K562 (cell line): Measurements from ENCODE around the gene GNAZ. TPM values are rescaled to one million over a fixed set of nuclear protein-coding genes. Genes with fewer than 3 reads are reported as not detected.

Source experiments
- BCOR ChIP-seq: fragments of 450-650 bp; IDR thresholded peaks from 2 replicates; pipeline ENCODE4 v1.6.1; 2016
- C11orf30 ChIP-seq: fragments of 450-650 bp; IDR thresholded peaks from 2 replicates; pipeline ENCODE4 v1.6.1; 2016; ENCODE audit warnings: low read depth, mild to moderate bottlenecking
- DMBX1 ChIP-seq: fragments of 250-450 bp; sonication (Bioruptor Pico); IDR thresholded peaks from 2 replicates; pipeline ENCODE4 v1.8.0; 2022; ENCODE audit warnings: inconsistent platforms, mild to moderate bottlenecking, moderate library complexity, borderline replicate concordance
- GABPB2 ChIP-seq: fragments of 250-450 bp; sonication (Bioruptor Pico); conservative IDR thresholded peaks from 2 replicates; pipeline ENCODE4 v1.5.1; 2021; ENCODE audit warnings: mild to moderate bottlenecking
- GTF3C2 ChIP-seq: IDR thresholded peaks from 3 replicates; pipeline ENCODE4 v1.6.1; 2011; ENCODE audit warnings: borderline replicate concordance, mild to moderate bottlenecking, moderate library complexity; ENCODE audit not compliant: insufficient read length; ENCODE audit errors: extremely low read depth
- HOMEZ ChIP-seq: fragments of 250-450 bp; sonication (Bioruptor Pico); IDR thresholded peaks from 2 replicates; pipeline ENCODE4 v1.4.0; 2020; ENCODE audit warnings: mild to moderate bottlenecking, moderate library complexity
- KAT8 ChIP-seq: fragments of 450-650 bp; IDR thresholded peaks from 2 replicates; pipeline ENCODE4 v1.6.1; 2016; ENCODE audit warnings: low read depth, mild to moderate bottlenecking
- MCM3 ChIP-seq: fragments of 450-650 bp; IDR thresholded peaks from 2 replicates; pipeline ENCODE4 v1.6.1; 2016
- MCM5 ChIP-seq: fragments of 450-650 bp; IDR thresholded peaks from 2 replicates; pipeline ENCODE4 v1.6.1; 2016; ENCODE audit warnings: low read depth
- MCM7 ChIP-seq, 2 experiments: fragments of 450-650 bp; IDR thresholded peaks; 2 replicates each; pipeline ENCODE4 v1.6.1; 2016 to 2018
- NR2C2 ChIP-seq, 2 experiments: fragments of 200-800 bp in 1 of 2; sonication (Bioruptor generic) in 1 of 2; sonication (generic) in 1 of 2; formaldehyde crosslinking in 1 of 2; IDR thresholded peaks; 2 replicates each; pipeline versions ENCODE4 v1.6.1 to v1.8.0; 2016 to 2022; ENCODE audit warnings: mild to moderate bottlenecking in 1 of 2, missing compliant biosample characterization in 1 of 2, missing genetic modification characterization in 1 of 2, missing genetic modification reagents in 1 of 2
- PHF21A ChIP-seq: fragments of 450-650 bp; IDR thresholded peaks from 2 replicates; pipeline ENCODE4 v1.6.1; 2017; ENCODE audit warnings: low read depth, borderline replicate concordance
- PHF8 ChIP-seq: fragments of 200-600 bp; sonication (generic); IDR thresholded peaks from 2 replicates; pipeline ENCODE4 v1.6.1; 2012; ENCODE audit warnings: mixed run types, mild to moderate bottlenecking, inconsistent platforms, low read length, moderate library complexity, borderline replicate concordance
- PKNOX1 ChIP-seq: fragments of 450-650 bp; IDR thresholded peaks from 2 replicates; pipeline ENCODE4 v1.6.1; 2016
- POLR3A ChIP-seq: IDR thresholded peaks from 2 replicates; pipeline ENCODE4 v1.6.1; 2011; ENCODE audit warnings: borderline replicate concordance, mild to moderate bottlenecking, moderate library complexity; ENCODE audit not compliant: insufficient read length, insufficient read depth; ENCODE audit errors: extremely low read depth
- SMAD1 ChIP-seq: fragments of 150-350 bp; IDR thresholded peaks from 2 replicates; pipeline ENCODE4 v1.6.1; 2014; ENCODE audit warnings: low read length, low read depth; ENCODE audit not compliant: partially characterized antibody
- SMAD4 ChIP-seq: fragments of 250-450 bp; sonication (Bioruptor Pico); conservative IDR thresholded peaks from 2 replicates; pipeline ENCODE4 v1.8.0; 2021; ENCODE audit warnings: inconsistent platforms, mild to moderate bottlenecking, moderate library complexity
- SOX6 ChIP-seq: fragments of 450-650 bp; IDR thresholded peaks from 2 replicates; pipeline ENCODE4 v1.6.1; 2014; ENCODE audit warnings: mild to moderate bottlenecking
- ZBTB49 ChIP-seq: sonication (generic); formaldehyde crosslinking; IDR thresholded peaks from 2 replicates; pipeline ENCODE4 v1.8.0; 2022; ENCODE audit warnings: missing genetic modification reagents, mild to moderate bottlenecking, borderline replicate concordance
- ZFP1 ChIP-seq: fragments of 450-650 bp; formaldehyde crosslinking; IDR thresholded peaks from 2 replicates; pipeline ENCODE4 v1.4.0; 2020; ENCODE audit warnings: mild to moderate bottlenecking, mixed read lengths
- polyA plus RNA-seq, 8 experiments: library from polyadenylated mRNA; depleted of rRNA in 4 of 8; stranded (reverse) in 5 of 8; unstranded in 3 of 8; fragments of >200 nt; fragmentation: Nextera tagmentation in 2 of 8; fragmentation: Illumina TruSeq in 1 of 8; extraction: Ambion mirVana in 2 of 8; extraction: Trizol in 1 of 8; gene quantifications; 2 replicates each; pipeline versions ENCODE4 v1.2.1 to v1.2.3, GENCODE V29; 2011 to 2014; ENCODE audit warnings: inconsistent platforms in 1 of 8, missing spikeins in 1 of 8
- total RNA-seq, 7 experiments: library from RNA; depleted of rRNA in 6 of 7; stranded (reverse); fragments of >200 nt in 6 of 7; fragmentation: Illumina TruSeq in 2 of 7; extraction: Trizol in 2 of 7; gene quantifications; 2 replicates each; pipeline versions ENCODE4 v1.2.1 to v1.2.3, GENCODE V29; 2011 to 2021; ENCODE audit warnings: low replicate concordance in 1 of 7

Gene GNAZ
- total and polyA plus RNA-seq, 9 of the 15 experiments (the other 6 are each of a cell fraction or from before 2014, with no cell fraction given) = 0.04 to 0.22 (median 0.13) TPM; not detected in 3

- TF ChIP-seq HOMEZ (CRISPR knock-in tag) (no peak), SMAD1 (peak; percentile 7), ZFP1 (CRISPR knock-in tag) (no peak), DMBX1 (CRISPR knock-in tag) (no peak), MCM3 (peak; percentile 84), PKNOX1 (no peak), NR2C2 (CRISPR knock-in tag; IDR thresholded peaks at IDR 0.05) (no peak), NR2C2 (tag; IDR thresholded peaks at IDR 0.05) (no peak), PHF8 (0 out of 2 replicates have a peak, but pooled peaks have one; percentile 27), GTF3C2 (no peak), MCM5 (0 out of 2 replicates have a peak, but pooled peaks have one; percentile 65), GABPB2 (CRISPR knock-in tag) (no peak), SOX6 (no peak), C11orf30 (no peak), BCOR (no peak), POLR3A (no peak), PHF21A (no peak), KAT8 (no peak), ZBTB49 (CRISPR knock-in tag) (no peak), MCM7 (IDR thresholded peaks at IDR 0.05) (peak; percentile 76 to 98; a peak in 2 of 4 replicates), SMAD4 (no peak)
Measured at GRCh38 chr22:23095733-23096342, 25.5 kb downstream of the GNAZ start (continued).
